OCI-LY1 (cell line): ENCODE data around the gene SUPT16H.

Experiments used
- EZH2 ChIP-seq: fragments of 200-600 bp; sonication (generic), shearing (Covaris generic); IDR thresholded peaks from 2 replicates; pipeline ENCODE4 v1.8.0; 2017; ENCODE audit warnings: borderline replicate concordance, mixed run types, mild to moderate bottlenecking, antibody characterized with exemption, low read length, moderate library complexity, mixed read lengths
- TF ChIP-seq, protein P1 (sequence below): fragments of 200-600 bp; sonication (generic), shearing (Covaris generic); IDR thresholded peaks from 2 replicates; pipeline ENCODE4 v1.5.1; 2017; ENCODE audit warnings: mild to moderate bottlenecking, antibody characterized with exemption, low read length, moderate library complexity, mixed read lengths

DNA sequence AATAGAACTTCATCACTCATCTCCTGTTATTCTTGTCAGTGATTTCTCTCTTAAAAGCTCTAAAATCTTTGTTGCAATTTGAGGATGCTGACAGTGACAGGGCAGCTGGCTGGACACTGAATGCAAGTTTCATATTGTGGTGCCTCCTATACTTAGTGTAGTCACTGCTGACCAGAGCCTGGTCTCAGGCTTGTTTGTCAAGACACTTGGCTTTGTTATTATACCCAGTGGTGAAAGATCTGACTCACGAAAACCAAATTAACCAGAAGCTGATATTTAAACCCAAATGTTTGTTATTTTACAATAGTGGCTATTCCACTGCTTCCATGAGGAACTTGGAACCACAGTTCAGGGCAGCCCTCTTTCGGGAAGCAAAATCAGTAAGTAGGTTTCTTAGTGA lies 61.1 kb downstream of the SUPT16H start:
- TF ChIP-seq, protein P1, sequence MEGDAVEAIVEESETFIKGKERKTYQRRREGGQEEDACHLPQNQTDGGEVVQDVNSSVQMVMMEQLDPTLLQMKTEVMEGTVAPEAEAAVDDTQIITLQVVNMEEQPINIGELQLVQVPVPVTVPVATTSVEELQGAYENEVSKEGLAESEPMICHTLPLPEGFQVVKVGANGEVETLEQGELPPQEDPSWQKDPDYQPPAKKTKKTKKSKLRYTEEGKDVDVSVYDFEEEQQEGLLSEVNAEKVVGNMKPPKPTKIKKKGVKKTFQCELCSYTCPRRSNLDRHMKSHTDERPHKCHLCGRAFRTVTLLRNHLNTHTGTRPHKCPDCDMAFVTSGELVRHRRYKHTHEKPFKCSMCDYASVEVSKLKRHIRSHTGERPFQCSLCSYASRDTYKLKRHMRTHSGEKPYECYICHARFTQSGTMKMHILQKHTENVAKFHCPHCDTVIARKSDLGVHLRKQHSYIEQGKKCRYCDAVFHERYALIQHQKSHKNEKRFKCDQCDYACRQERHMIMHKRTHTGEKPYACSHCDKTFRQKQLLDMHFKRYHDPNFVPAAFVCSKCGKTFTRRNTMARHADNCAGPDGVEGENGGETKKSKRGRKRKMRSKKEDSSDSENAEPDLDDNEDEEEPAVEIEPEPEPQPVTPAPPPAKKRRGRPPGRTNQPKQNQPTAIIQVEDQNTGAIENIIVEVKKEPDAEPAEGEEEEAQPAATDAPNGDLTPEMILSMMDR: no peak
- TF ChIP-seq EZH2: no peak
